Measurements from ENCODE around the gene TOM1L1. TPM values are rescaled to one million over a fixed set of nuclear protein-coding genes. Genes with fewer than 3 reads are reported as not detected.

The TOM1L1 gene
- polyA plus RNA-seq, 1 experiment: 37.8 TPM

DNA sequence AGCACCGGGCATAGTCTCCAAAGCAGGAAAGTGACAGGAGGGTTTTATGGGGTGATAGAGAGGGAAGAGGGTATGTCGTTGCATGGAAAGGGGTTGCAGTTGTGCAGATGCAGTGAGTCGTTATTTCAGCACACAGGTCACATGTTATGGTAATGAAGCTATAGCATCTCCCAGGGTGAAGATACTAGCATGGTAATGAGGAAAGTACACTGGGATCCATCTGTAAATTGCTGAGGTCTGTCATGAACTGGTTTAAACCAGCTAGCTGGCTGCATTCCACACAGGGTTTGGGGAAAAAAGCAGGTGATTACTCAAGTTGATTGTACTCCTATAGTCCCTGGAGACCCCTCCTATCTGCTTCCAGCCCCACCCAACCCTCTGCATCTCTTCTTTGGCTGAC, 56.1 kb downstream of the TOM1L1 start:
- TF ChIP-seq, protein P1, sequence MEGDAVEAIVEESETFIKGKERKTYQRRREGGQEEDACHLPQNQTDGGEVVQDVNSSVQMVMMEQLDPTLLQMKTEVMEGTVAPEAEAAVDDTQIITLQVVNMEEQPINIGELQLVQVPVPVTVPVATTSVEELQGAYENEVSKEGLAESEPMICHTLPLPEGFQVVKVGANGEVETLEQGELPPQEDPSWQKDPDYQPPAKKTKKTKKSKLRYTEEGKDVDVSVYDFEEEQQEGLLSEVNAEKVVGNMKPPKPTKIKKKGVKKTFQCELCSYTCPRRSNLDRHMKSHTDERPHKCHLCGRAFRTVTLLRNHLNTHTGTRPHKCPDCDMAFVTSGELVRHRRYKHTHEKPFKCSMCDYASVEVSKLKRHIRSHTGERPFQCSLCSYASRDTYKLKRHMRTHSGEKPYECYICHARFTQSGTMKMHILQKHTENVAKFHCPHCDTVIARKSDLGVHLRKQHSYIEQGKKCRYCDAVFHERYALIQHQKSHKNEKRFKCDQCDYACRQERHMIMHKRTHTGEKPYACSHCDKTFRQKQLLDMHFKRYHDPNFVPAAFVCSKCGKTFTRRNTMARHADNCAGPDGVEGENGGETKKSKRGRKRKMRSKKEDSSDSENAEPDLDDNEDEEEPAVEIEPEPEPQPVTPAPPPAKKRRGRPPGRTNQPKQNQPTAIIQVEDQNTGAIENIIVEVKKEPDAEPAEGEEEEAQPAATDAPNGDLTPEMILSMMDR (IDR thresholded peaks at IDR 0.05; ENCODE audit: low read depth, low read length): no peak
- H3K9me3 ChIP-seq (ENCODE audit: control insufficient read depth, insufficient read depth, low read length): no peaks in the 10 kb centered on the region
- no peak for DNase-seq (ENCODE audit: low read depth, low spot score)
- no peaks in the 10 kb centered on the region for H3K27me3 ChIP-seq (ENCODE audit: control insufficient read depth, insufficient read depth, low read length)
- H3K27ac ChIP-seq (ENCODE audit: low read depth, low read length): no peak overlapping the region
- CTCF ChIA-PET: no interaction called here
- H3K4me3 ChIP-seq (ENCODE audit: low read depth, low read length): no peak overlapping the region
- POLR2A ChIA-PET: no interaction called here

DNA sequence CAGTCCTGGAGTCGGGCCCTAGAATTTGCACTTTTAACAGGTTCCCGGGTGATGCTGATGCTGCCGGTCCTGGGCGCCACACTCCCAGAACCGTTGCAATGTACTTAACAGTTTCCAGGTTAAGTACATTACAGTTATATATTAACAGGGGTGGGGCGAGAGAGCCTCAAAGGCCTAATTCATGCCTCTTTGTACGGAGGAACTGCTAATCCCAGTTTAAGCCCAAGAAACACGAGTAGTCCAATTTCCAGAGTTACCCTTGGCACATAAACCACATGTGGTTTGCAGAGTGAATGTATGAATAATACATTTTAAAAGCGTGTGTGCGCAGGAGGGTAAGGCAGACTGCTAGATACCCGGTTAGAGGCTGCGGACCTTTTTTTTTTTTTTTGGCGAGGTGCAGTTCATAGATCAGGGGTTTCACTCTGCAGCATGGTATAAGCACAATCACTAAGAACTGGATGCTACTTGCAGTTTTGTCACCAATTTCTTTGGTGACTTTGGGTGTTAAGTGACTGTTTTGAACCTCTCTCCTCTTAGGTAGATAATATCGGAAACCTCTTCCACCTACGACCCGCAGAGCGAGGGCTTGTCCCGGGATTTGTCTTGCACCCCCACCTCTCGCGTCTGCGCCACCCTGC, 67.1 kb downstream of the TOM1L1 start:
- no peak overlapping the region for H3K27ac ChIP-seq (ENCODE audit: low read depth, low read length)
- no peaks in the 10 kb centered on the region; the same call in 1 of the 2 replicates for H3K9me3 ChIP-seq (ENCODE audit: control insufficient read depth, insufficient read depth, low read length)
- no peaks in the 10 kb centered on the region for H3K27me3 ChIP-seq (ENCODE audit: control insufficient read depth, insufficient read depth, low read length)
- peak overlapping the region; percentile 91 for H3K4me3 ChIP-seq (ENCODE audit: low read depth, low read length)
- POLR2A ChIA-PET: no interaction called here
- CTCF ChIA-PET: no interaction called here
- TF ChIP-seq, protein P1 (IDR thresholded peaks at IDR 0.05; ENCODE audit: low read depth, low read length): no peak; the same call in 1 of the 2 replicates
- no peak for DNase-seq (ENCODE audit: low read depth, low spot score)

DNA sequence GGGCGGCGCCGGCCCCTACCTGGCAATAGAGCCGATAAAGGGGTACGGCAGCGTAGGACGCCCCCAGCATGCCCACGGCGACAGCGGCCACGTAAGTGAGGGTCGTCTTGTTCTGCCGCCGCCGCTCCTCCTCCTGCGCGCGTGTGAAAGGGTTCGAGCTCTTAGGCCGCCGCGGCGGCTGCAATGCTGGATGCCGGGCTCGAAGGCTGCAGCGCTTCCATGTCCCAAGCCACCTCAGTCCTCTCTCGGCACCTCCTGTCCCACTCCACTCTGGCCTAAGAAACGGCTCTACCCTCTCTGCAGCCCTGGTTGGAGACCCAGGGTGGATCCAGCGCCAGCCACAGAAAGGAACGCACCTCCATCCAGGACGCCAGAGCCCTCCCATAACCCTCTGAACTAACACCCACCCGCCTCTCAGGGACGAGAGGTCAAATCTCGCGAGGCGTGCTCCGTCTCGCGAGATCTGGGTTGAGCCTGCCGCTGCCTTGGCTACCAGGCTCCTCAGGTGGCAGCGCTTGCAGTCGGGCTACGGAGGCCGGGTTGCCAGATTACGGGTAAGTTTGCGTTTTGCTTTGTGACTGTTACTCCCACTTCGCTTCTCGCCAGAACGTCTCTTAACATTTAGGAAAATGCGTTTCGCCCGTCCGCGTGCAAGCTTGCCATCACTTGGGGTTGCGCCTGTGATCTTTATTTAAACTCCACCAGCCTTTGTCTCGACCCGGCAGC, 67.8 kb downstream of the TOM1L1 start, which contains the start of the genes COX11 and STXBP4:
Gene COX11, minus strand, starts transcription at position 393 of the 726 bp plus-strand sequence. Its CDS starts 8 bp downstream, at position 385.
Gene STXBP4, plus strand, starts transcription at position 504 of the 726 bp plus-strand sequence. CDS start 17,455 bp downstream, outside the sequence.
- TF ChIP-seq, protein P1 (IDR thresholded peaks at IDR 0.05; ENCODE audit: low read depth, low read length): peak; percentile 50
- ChIA-PET POLR2A (no interaction called here), CTCF (interaction anchor here (1.1 to 3.3 kb wide), 2 partner anchors 12 to 24 kb away, joined by 4 to 22 read pairs; no protein-coding TSS in a partner anchor)
- Histone ChIP-seq H3K27me3 (ENCODE audit: control insufficient read depth, insufficient read depth, low read length) (no peaks in the 10 kb centered on the region), H3K4me3 (ENCODE audit: low read depth, low read length) (peak within 1 kb of the TSS; percentile 91), H3K9me3 (ENCODE audit: control insufficient read depth, insufficient read depth, low read length) (no peaks in the 10 kb centered on the region; the same call in 1 of the 2 replicates), H3K27ac (ENCODE audit: low read depth, low read length) (peak within 1 kb of the TSS; percentile 72)
- DNase-seq (ENCODE audit: low read depth, low spot score): peak; percentile 92

DNA sequence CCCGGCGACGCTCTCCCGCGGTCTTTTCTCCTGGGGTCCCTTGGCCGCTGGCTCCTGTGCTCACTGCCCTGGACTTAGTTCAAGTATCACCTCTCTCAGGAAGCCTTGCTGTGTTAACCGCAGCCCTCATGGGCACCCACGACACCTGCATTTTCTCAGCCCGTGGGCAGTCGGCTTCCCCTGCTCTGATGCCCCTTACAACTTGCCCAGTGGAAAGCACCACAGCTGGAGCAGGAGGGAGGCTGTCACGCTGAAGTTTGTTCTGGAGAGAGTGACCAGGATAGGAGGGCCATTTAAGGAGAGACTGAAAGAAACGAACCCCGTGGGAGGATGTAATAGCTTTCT, 68.3 kb downstream of the TOM1L1 start:
- ChIA-PET CTCF (interaction anchor here (1.1 to 3.3 kb wide), 2 partner anchors 11 to 23 kb away, joined by 4 to 22 read pairs; no protein-coding TSS in a partner anchor), POLR2A (interaction anchor here (0.6 kb wide), 1 partner anchor 65 kb away, joined by 6 read pairs; no protein-coding TSS in a partner anchor)
- H3K9me3 ChIP-seq (ENCODE audit: control insufficient read depth, insufficient read depth, low read length): no peaks in the 10 kb centered on the region; the same call in 1 of the 2 replicates
- no peak for DNase-seq (ENCODE audit: low read depth, low spot score)
- TF ChIP-seq, protein P1 (IDR thresholded peaks at IDR 0.05; ENCODE audit: low read depth, low read length): no peak
- H3K27ac ChIP-seq (ENCODE audit: low read depth, low read length): peak overlapping the region; percentile 72
- no peaks in the 10 kb centered on the region for H3K27me3 ChIP-seq (ENCODE audit: control insufficient read depth, insufficient read depth, low read length)
- peak overlapping the region; percentile 91 for H3K4me3 ChIP-seq (ENCODE audit: low read depth, low read length)
